H9 (cell line): ENCODE data around the gene LYRM1. TPM values are rescaled to one million over a fixed set of nuclear protein-coding genes. Genes with fewer than 3 reads are reported as not detected.

ENCODE experiments used
- DNase-seq: peaks from one replicate; pipeline ENCODE4 v3.0.0-alpha.2; 2017
- H2AFZ ChIP-seq: one replicate; pipeline ENCODE4 v1.6.1; 2013; ENCODE audit warnings: mild to moderate bottlenecking, low read length, control low read depth, moderate library complexity
- H2AK5ac ChIP-seq: 2 replicates; pipeline ENCODE4 v1.6.1; 2013; ENCODE audit warnings: low read length, control low read depth, mixed read lengths; ENCODE audit not compliant: insufficient read length
- H2BK120ac ChIP-seq: one replicate; pipeline ENCODE4 v1.6.1; 2013; ENCODE audit warnings: low read depth, mild to moderate bottlenecking, low read length, control low read depth, inconsistent platforms; ENCODE audit not compliant: poor library complexity, severe bottlenecking
- H2BK12ac ChIP-seq: 2 replicates; pipeline ENCODE4 v1.6.1; 2013; ENCODE audit warnings: low read length, control low read depth, mixed read lengths, low read depth; ENCODE audit not compliant: insufficient read length
- H2BK15ac ChIP-seq: 2 replicates; pipeline ENCODE4 v1.6.1; 2013; ENCODE audit warnings: low read depth, low read length, control low read depth
- H2BK20ac ChIP-seq: one replicate; pipeline ENCODE4 v1.6.1; 2013; ENCODE audit warnings: low read depth, mild to moderate bottlenecking, low read length, control low read depth, inconsistent platforms; ENCODE audit not compliant: poor library complexity, severe bottlenecking
- H2BK5ac ChIP-seq: 2 replicates; pipeline ENCODE4 v1.6.1; 2013; ENCODE audit warnings: low read length, control low read depth, mixed read lengths; ENCODE audit not compliant: insufficient read length
- H3K14ac ChIP-seq: 2 replicates; pipeline ENCODE4 v1.6.1; 2013; ENCODE audit warnings: low read length, control low read depth; ENCODE audit not compliant: insufficient read depth
- H3K18ac ChIP-seq: 2 replicates; pipeline ENCODE4 v1.6.1; 2013; ENCODE audit warnings: low read depth, mild to moderate bottlenecking, mixed read lengths, low read length, control low read depth; ENCODE audit not compliant: insufficient read length
- H3K23ac ChIP-seq: 2 replicates; pipeline ENCODE4 v1.6.1; 2013; ENCODE audit warnings: low read length, control low read depth, mixed read lengths, low read depth; ENCODE audit not compliant: insufficient read length
- H3K23me2 ChIP-seq: 2 replicates; pipeline ENCODE4 v1.6.1; 2013; ENCODE audit warnings: low read depth, mild to moderate bottlenecking, mixed read lengths, low read length, control low read depth; ENCODE audit not compliant: insufficient read length, poor library complexity, severe bottlenecking
- H3K27ac ChIP-seq: 2 replicates; pipeline ENCODE4 v1.5.1; 2013; ENCODE audit warnings: low read length, control low read depth, mixed read lengths, low read depth; ENCODE audit not compliant: insufficient read length
- H3K27me3 ChIP-seq: 2 replicates; pipeline ENCODE4 v1.6.1; 2013; ENCODE audit warnings: low read length, control low read depth, inconsistent platforms; ENCODE audit not compliant: insufficient read depth
- H3K4ac ChIP-seq: 2 replicates; pipeline ENCODE4 v1.6.1; 2013; ENCODE audit warnings: low read depth, mild to moderate bottlenecking, control low read depth, inconsistent platforms, low read length, moderate library complexity
- H3K4me1 ChIP-seq: 2 replicates; pipeline ENCODE4 v1.6.1; 2013; ENCODE audit warnings: low read length, control low read depth, inconsistent platforms; ENCODE audit not compliant: insufficient read depth
- H3K4me2 ChIP-seq: 2 replicates; pipeline ENCODE4 v1.6.1; 2013; ENCODE audit warnings: low read length, control low read depth, mixed read lengths; ENCODE audit not compliant: insufficient read length, insufficient read depth
- H3K56ac ChIP-seq: 2 replicates; pipeline ENCODE4 v1.6.1; 2013; ENCODE audit warnings: low read depth, mild to moderate bottlenecking, mixed read lengths, low read length, control low read depth; ENCODE audit not compliant: insufficient read length
- H3K79me1 ChIP-seq: 2 replicates; pipeline ENCODE4 v1.6.1; 2013; ENCODE audit warnings: low read depth, mild to moderate bottlenecking, moderate library complexity, low read length, control low read depth, inconsistent platforms; ENCODE audit not compliant: insufficient read depth, poor library complexity, severe bottlenecking
- H3K79me2 ChIP-seq: 2 replicates; pipeline ENCODE4 v1.6.1; 2013; ENCODE audit warnings: low read length, control low read depth, inconsistent platforms; ENCODE audit not compliant: insufficient read depth
- H3K9ac ChIP-seq: 2 replicates; pipeline ENCODE4 v1.6.1; 2013; ENCODE audit warnings: low read length, control low read depth, mixed read lengths; ENCODE audit not compliant: insufficient read length; ENCODE audit errors: extremely low read depth
- H3K9me3 ChIP-seq: one replicate; pipeline ENCODE4 v1.6.1; 2013; ENCODE audit warnings: low read depth, low read length, inconsistent platforms; ENCODE audit not compliant: control insufficient read depth
- H3T11ph ChIP-seq: one replicate; pipeline ENCODE4 v1.6.1; 2013; ENCODE audit warnings: mild to moderate bottlenecking, low read length, control low read depth, inconsistent platforms
- H4K20me1 ChIP-seq: one replicate; pipeline ENCODE4 v1.6.1; 2013; ENCODE audit not compliant: control insufficient read depth, insufficient read length, insufficient read depth
- H4K5ac ChIP-seq: 2 replicates; pipeline ENCODE4 v1.6.1; 2013; ENCODE audit warnings: low read depth, mild to moderate bottlenecking, mixed read lengths, low read length, control low read depth; ENCODE audit not compliant: insufficient read length
- H4K8ac ChIP-seq: replicated peaks from 2 replicates; pipeline ENCODE4 v1.6.1; 2013; ENCODE audit warnings: low read length, control low read depth, mixed read lengths, low read depth; ENCODE audit not compliant: insufficient read length
- H4K91ac ChIP-seq: 2 replicates; pipeline ENCODE4 v1.6.1; 2013; ENCODE audit warnings: low read depth, mild to moderate bottlenecking, moderate library complexity, mixed read lengths, low read length, control low read depth; ENCODE audit not compliant: insufficient read length
- H3K27ac Mint-ChIP-seq, 3 experiments: 2 replicates in 2 of 3; 3 replicates in 1 of 3; pipeline ENCODE4 v1.8.0; 2020 to 2021; ENCODE audit warnings: mixed read lengths in 3 of 3, mild to moderate bottlenecking in 1 of 3, moderate library complexity in 1 of 3
- H3K27me3 Mint-ChIP-seq: 2 replicates; pipeline ENCODE4 v1.8.0; 2021; ENCODE audit warnings: low read depth, mild to moderate bottlenecking, moderate library complexity, mixed read lengths
- H3K36me3 Mint-ChIP-seq, 3 experiments: 2 replicates in 2 of 3; 3 replicates in 1 of 3; pipeline ENCODE4 v1.8.0; 2020 to 2021; ENCODE audit warnings: low read depth in 3 of 3, mixed read lengths in 3 of 3; ENCODE audit not compliant: insufficient read depth in 1 of 3
- H3K4me1 Mint-ChIP-seq, 2 experiments: 2 replicates each; pipeline ENCODE4 v1.8.0; 2020; ENCODE audit warnings: mixed read lengths in 2 of 2
- H3K4me3 Mint-ChIP-seq, 2 experiments: 2 replicates in 1 of 2; 3 replicates in 1 of 2; pipeline ENCODE4 v1.8.0; 2020 to 2021; ENCODE audit warnings: mild to moderate bottlenecking in 2 of 2, mixed read lengths in 2 of 2, moderate library complexity in 1 of 2
- H3K9me3 Mint-ChIP-seq, 2 experiments: 2 replicates in 1 of 2; 3 replicates in 1 of 2; pipeline ENCODE4 v1.8.0; 2020; ENCODE audit warnings: mild to moderate bottlenecking in 2 of 2, mixed read lengths in 2 of 2, moderate library complexity in 1 of 2
- CTCF ChIP-seq: fragments of 200-600 bp; sonication (generic); conservative IDR thresholded peaks from 3 replicates; pipeline ENCODE4 v1.8.0; 2021; ENCODE audit warnings: antibody characterized with exemption, mild to moderate bottlenecking
- WGBS: extraction: QIAGEN DNeasy Blood & Tissue Kit; methylation state at CpG from one replicate; pipeline ENCODE4 v1.1.7; 2013; ENCODE audit warnings: missing lambda C conversion rate, low lambda C conversion rate, mixed read lengths; ENCODE audit not compliant: insufficient read length; ENCODE audit errors: extremely low coverage; 5-methylcytosine and 5-hydroxymethylcytosine counted together
- total RNA-seq: library from RNA; stranded (reverse); gene quantifications from 2 replicates; pipeline ENCODE4 v1.2.1, GENCODE V29; 2021

The LYRM1 gene
- total RNA-seq, 1 experiment from 2014 or later: 9.6 TPM

GRCh38 chr16:20887207-20887606 is 13.4 kb upstream of the LYRM1 start:
- H3K4me3 Mint-ChIP-seq: no peak overlapping the region

More at GRCh38 chr16:20887207-20887606, 13.4 kb upstream of the LYRM1 start:
- no peaks in the 10 kb centered on the region for H3K23me2 ChIP-seq
- no peak overlapping the region for H2BK12ac ChIP-seq
- no peak overlapping the region for H4K8ac ChIP-seq
- H2BK120ac ChIP-seq: no peak overlapping the region
- no CpG with 5 or more reads among the region's 1 CpG for WGBS
- H2AK5ac ChIP-seq: no peak overlapping the region
- H3K27ac ChIP-seq: no peak overlapping the region
- peaks cover 6% of the 10 kb centered on the region for H3K79me1 ChIP-seq
- H4K91ac ChIP-seq: no peak overlapping the region
- no peak overlapping the region for H3K14ac ChIP-seq
- H3T11ph ChIP-seq: no peak overlapping the region
- no peaks in the 10 kb centered on the region for H3K9me3 Mint-ChIP-seq
- H3K9me3 ChIP-seq: no peaks in the 10 kb centered on the region
- no peak overlapping the region for H3K4me2 ChIP-seq
- peaks cover 4 to 16% (median 5%) of the 10 kb centered on the region in 3 experiments; a peak in 6 of 7 replicates for H3K36me3 Mint-ChIP-seq
- no peak overlapping the region for H3K18ac ChIP-seq
- no peak overlapping the region for H3K27ac Mint-ChIP-seq
- H3K4ac ChIP-seq: no peak overlapping the region
- H4K20me1 ChIP-seq: no peaks in the 10 kb centered on the region
- H2AFZ ChIP-seq: no peak overlapping the region
- no peak for TF ChIP-seq CTCF
- no peak overlapping the region for H3K9ac ChIP-seq
- no peak overlapping the region for H2BK20ac ChIP-seq
- H3K27me3 Mint-ChIP-seq: no peaks in the 10 kb centered on the region
- DNase-seq: no peak
- H3K4me1 ChIP-seq: peaks cover 4% of the 10 kb centered on the region; the same call in 1 of the 2 replicates
- no peak overlapping the region for H4K5ac ChIP-seq
- peaks cover 19 to 23% of the 10 kb centered on the region in 2 experiments for H3K4me1 Mint-ChIP-seq
- no peak overlapping the region for H3K56ac ChIP-seq
- no peak overlapping the region for H2BK5ac ChIP-seq
- no peak overlapping the region for H3K23ac ChIP-seq
- no peak overlapping the region for H2BK15ac ChIP-seq
- no peaks in the 10 kb centered on the region for H3K27me3 ChIP-seq
- peaks cover 8% of the 10 kb centered on the region; the same call in 1 of the 2 replicates for H3K79me2 ChIP-seq
